Activated CD8-positive, alpha-beta T cell treated with anti-CD3 and anti-CD28 coated beads for 36 hours (primary cell): ENCODE data around the gene KNCN. TPM values are rescaled to one million over a fixed set of nuclear protein-coding genes. Genes with fewer than 3 reads are reported as not detected.

ENCODE experiments used
- ATAC-seq: fragments of 200-7000 bp; cut with Tn5 transposase; one replicate; pipeline ENCODE4 v1.10.0; 2021; ENCODE audit warnings: mild to moderate bottlenecking, moderate library complexity
- CTCF ChIA-PET: fragments of 350-600 bp; sonication (Branson Sonifier 250); formaldehyde crosslinking; loops from one replicate; lab custom pipeline; 2021; ENCODE audit warnings: antibody characterized with exemption; lab: Charles Lee
- POLR2A ChIA-PET: fragments of 350-600 bp; sonication (Branson Sonifier 250); formaldehyde crosslinking; loops from one replicate; lab custom pipeline; 2021; ENCODE audit warnings: antibody characterized with exemption; lab: Charles Lee
- DNase-seq: peaks from one replicate; pipeline ENCODE4 v3.0.0-alpha.2; 2020
- H3K27ac Mint-ChIP-seq: one replicate; pipeline ENCODE4 v1.8.0; 2021; ENCODE audit warnings: mild to moderate bottlenecking, mixed read lengths
- H3K27me3 Mint-ChIP-seq: one replicate; pipeline ENCODE4 v1.8.0; 2021; ENCODE audit warnings: mixed read lengths
- H3K36me3 Mint-ChIP-seq: one replicate; pipeline ENCODE4 v1.8.0; 2021; ENCODE audit warnings: low read depth, mixed read lengths
- H3K4me1 Mint-ChIP-seq: one replicate; pipeline ENCODE4 v1.8.0; 2021; ENCODE audit warnings: low read depth, mixed read lengths
- H3K4me3 Mint-ChIP-seq: one replicate; pipeline ENCODE4 v1.8.0; 2021; ENCODE audit warnings: mild to moderate bottlenecking, moderate library complexity, mixed read lengths
- H3K9me3 Mint-ChIP-seq: one replicate; pipeline ENCODE4 v1.8.0; 2021; ENCODE audit warnings: mixed read lengths
- intact Hi-C: fragments of 100-400 bp; cut with micrococcal nuclease; formaldehyde crosslinking; loops from one replicate; pipeline ENCODE4 v1.10.0; 2022
- total RNA-seq, 2 experiments: library from RNA; stranded (reverse); gene quantifications; one replicate each; pipeline ENCODE4 v1.2.3, GENCODE V29; 2021
- TF ChIP-seq, protein P1 (sequence below): fragments of 200-600 bp; IDR thresholded peaks from one replicate; pipeline ENCODE4 v1.8.0; 2022; ENCODE audit warnings: antibody characterized with exemption, mild to moderate bottlenecking

The KNCN gene
- total RNA-seq, 2 experiments from 2014 or later: not detected

DNA sequence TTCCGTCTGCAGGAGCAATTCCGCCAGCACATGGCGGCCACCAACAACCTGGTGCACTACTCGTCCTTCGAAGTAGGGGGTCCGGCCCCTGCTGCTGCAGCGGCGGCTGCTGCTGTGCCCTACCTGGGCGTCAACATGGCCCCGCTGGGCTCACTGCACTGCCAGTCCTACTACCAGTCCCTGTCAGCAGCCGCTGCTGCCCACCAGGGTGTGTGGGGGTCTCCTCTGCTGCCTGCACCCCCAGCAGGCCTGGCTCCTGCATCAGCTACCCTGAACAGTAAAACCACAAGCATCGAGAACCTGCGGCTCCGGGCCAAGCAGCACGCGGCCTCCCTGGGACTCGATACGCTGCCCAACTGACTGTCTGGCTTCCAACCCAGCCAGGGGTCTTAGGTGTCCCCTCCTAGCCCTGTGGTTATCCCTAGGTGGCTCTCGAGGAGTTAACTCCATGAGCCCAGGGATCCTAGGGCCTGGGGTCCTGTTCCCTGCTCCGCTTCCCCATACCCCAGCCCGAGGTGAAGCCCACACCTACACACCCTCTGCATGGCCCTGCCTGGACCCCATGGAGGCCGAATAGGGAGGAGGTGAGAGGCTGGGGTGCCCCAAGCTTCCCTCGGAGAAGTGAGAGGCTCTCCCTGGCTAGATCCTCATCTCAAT, 39.2 kb downstream of the KNCN start:
- POLR2A ChIA-PET: no interaction called here
- Mint-ChIP-seq H3K4me1 (no peaks in the 10 kb centered on the region), H3K4me3 (no peak overlapping the region), H3K9me3 (no peaks in the 10 kb centered on the region), H3K27me3 (peaks cover 19% of the 10 kb centered on the region), H3K36me3 (no peaks in the 10 kb centered on the region), H3K27ac (no peak overlapping the region)
- TF ChIP-seq, protein P1, sequence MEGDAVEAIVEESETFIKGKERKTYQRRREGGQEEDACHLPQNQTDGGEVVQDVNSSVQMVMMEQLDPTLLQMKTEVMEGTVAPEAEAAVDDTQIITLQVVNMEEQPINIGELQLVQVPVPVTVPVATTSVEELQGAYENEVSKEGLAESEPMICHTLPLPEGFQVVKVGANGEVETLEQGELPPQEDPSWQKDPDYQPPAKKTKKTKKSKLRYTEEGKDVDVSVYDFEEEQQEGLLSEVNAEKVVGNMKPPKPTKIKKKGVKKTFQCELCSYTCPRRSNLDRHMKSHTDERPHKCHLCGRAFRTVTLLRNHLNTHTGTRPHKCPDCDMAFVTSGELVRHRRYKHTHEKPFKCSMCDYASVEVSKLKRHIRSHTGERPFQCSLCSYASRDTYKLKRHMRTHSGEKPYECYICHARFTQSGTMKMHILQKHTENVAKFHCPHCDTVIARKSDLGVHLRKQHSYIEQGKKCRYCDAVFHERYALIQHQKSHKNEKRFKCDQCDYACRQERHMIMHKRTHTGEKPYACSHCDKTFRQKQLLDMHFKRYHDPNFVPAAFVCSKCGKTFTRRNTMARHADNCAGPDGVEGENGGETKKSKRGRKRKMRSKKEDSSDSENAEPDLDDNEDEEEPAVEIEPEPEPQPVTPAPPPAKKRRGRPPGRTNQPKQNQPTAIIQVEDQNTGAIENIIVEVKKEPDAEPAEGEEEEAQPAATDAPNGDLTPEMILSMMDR: no peak
- CTCF ChIA-PET: interaction anchor here (1.0 to 1.6 kb wide), 3 partner anchors 10 to 213 kb away, joined by 3 read pairs; no protein-coding TSS in a partner anchor
- no peak for ATAC-seq
- intact Hi-C loops: no loop called here
- DNase-seq: no peak

DNA sequence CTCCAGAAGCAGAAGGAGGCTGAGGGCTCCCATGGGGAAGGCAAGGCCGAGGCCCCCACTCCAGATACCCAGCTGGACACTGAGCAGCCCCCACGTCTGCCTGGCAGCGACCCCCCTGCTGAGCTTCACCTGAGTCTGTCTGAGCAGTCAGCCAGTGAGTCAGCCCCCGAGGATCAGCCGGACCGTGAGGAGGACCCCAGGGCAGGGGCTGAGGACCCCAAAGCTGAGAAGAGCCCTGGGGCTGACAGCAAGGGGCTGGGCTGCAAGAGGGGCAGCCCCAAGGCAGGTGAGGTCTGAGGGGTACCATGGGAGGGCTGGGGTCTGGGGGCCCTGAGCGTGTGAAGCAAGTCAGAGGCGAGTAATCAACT, 40.5 kb downstream of the KNCN start:
- H3K9me3 Mint-ChIP-seq: no peaks in the 10 kb centered on the region
- POLR2A ChIA-PET: no interaction called here
- DNase-seq (no peak), ATAC-seq (no peak)
- H3K4me3 Mint-ChIP-seq: no peak overlapping the region
- H3K36me3 Mint-ChIP-seq: no peaks in the 10 kb centered on the region
- H3K27ac Mint-ChIP-seq: no peak overlapping the region
- H3K27me3 Mint-ChIP-seq: peaks cover 14% of the 10 kb centered on the region
- CTCF ChIA-PET: no interaction called here
- H3K4me1 Mint-ChIP-seq: no peaks in the 10 kb centered on the region
- TF ChIP-seq, protein P1: no peak
- intact Hi-C loops: no loop called here

DNA sequence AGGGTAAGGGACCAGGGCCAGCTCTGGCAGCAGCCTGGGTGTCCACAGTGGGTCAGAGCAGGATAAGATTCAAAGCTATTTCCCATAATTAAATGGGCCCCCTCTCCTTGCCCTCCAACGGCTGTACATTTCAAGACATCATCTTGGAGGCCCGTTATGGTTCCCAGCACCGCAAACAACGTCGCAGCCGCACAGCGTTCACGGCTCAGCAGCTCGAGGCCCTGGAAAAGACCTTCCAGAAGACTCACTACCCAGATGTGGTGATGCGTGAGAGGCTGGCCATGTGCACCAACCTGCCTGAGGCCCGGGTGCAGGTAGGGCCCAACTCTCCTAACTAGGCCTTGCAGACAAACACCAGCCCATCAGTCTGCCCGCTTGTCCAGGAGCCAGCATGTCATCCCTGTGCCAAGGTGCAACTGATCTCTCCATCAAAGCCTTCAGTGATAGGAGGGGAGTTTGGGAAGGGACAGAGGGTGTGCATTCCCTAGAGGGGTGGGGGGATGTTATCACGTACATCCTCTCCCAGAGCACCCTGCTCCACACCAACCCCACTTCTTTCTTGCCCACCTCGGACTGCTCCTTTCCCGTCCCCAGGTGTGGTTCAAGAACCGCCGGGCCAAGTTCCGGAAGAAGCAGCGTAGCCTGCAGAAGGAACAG, 41.0 kb downstream of the KNCN start:
- Mint-ChIP-seq H3K36me3 (no peaks in the 10 kb centered on the region), H3K27ac (no peak overlapping the region), H3K27me3 (peaks cover 14% of the 10 kb centered on the region), H3K4me3 (no peak overlapping the region), H3K9me3 (no peaks in the 10 kb centered on the region), H3K4me1 (no peaks in the 10 kb centered on the region)
- DNase-seq (no peak), ATAC-seq (no peak)
- ChIA-PET POLR2A (no interaction called here), CTCF (no interaction called here)
- intact Hi-C loops: no loop called here
- TF ChIP-seq, protein P1: no peak

DNA sequence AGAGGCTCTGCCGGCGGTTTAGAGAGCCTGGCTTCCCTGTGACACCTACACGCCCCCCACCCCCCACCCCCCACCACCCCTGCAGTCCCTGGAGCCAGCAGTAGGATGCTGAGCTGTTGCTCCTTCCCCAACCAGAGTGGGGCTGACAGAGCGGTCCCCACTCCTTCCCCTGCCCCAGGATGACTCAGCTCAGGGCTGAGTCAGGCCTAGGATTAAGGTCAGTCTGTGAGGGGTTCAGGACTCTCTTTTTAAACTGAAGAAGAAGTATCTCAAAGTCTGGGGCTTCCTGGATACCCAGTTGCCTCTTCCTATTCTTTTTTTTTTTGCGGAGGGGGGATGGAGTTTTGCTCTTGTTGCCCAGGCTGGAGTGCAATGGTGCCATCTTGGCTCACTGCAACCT, 42.7 kb downstream of the KNCN start:
- H3K4me1 Mint-ChIP-seq: no peaks in the 10 kb centered on the region
- no peaks in the 10 kb centered on the region for H3K9me3 Mint-ChIP-seq
- H3K36me3 Mint-ChIP-seq: no peaks in the 10 kb centered on the region
- ChIA-PET POLR2A (interaction anchor here (0.6 kb wide), 1 partner anchor 67 kb away, joined by 4 read pairs; no protein-coding TSS in a partner anchor), CTCF (interaction anchor here (1.1 to 1.3 kb wide), 2 partner anchors 62 to 161 kb away, joined by 3 to 4 read pairs; no protein-coding TSS in a partner anchor)
- no peak overlapping the region for H3K27ac Mint-ChIP-seq
- peaks cover 9% of the 10 kb centered on the region for H3K27me3 Mint-ChIP-seq
- ATAC-seq: peak; percentile 70
- no peak for DNase-seq
- TF ChIP-seq, protein P1: no peak
- intact Hi-C loops: no loop called here
- H3K4me3 Mint-ChIP-seq: no peak overlapping the region
